HG03095 (cell line): ENCODE measurements around the gene UBA5.

ENCODE experiments used
- ATAC-seq: cut with Tn5 transposase; IDR thresholded peaks from one replicate; pipeline ENCODE4 v1.9.1; 2021; ENCODE audit warnings: moderate library complexity; ENCODE audit not compliant: unreplicated experiment

The UBA5 gene

DNA sequence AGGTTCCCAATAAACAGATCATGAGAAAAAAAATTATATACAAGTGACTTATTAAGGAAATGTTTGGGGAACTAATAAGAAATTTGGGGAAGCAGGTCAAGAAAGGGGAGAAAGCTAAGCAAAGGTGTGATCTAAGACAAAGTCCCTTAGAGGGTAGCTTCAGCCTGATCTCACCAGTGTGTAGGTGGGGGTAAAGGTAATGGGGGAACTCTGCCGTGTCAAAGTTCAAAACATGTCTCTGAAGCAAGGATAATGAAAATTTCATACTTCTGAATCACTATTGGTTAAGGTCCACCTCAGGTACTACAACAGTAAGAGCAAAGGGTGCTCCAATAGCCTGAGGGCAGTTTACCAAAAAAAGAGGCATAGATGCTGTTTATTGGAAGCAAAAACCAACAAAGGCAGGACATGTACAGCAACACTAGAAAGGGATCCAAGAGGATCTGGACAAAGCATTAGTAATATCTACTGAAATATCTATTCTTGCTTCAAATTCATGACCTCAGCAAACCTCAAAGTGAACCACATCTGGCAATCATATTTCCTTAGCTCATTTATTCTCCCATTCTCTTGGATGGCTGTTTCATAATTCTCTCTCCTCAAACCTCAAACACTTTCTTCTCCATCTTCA is 7.4 kb upstream of the UBA5 start:
- no peak for ATAC-seq

GRCh38 chr3:132654190-132654589 is 5.9 kb upstream of the UBA5 start:
- no peak for ATAC-seq

- no peak for ATAC-seq
These were observed 5.4 kb upstream of the UBA5 start for GRCh38 chr3:132654721-132655120.

DNA sequence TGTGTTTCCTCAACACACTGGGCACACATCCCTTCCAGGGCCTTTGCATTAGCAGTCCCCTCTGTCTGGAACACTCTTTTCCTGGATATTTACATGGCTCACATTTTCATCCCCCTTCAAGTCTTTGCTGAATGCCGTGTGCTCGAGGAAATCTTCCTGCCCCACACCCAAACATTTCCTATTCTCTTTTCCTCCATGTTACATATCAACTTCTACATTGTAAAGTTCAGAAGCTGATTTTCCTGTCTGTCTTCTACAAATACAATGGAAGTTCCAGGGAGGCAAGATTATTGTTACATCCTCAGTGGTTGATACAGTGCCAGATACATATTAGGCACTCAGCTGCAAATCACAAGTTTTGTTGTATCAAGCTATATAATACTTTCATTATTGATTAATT is 4.7 kb upstream of the UBA5 start:
- no peak for ATAC-seq

GRCh38 chr3:132657869-132658747 is 2.0 kb upstream of the UBA5 start:
- no peak for ATAC-seq

GRCh38 chr3:132659000-132659364 is 1.1 kb upstream of the UBA5 start:
- ATAC-seq = no peak

DNA sequence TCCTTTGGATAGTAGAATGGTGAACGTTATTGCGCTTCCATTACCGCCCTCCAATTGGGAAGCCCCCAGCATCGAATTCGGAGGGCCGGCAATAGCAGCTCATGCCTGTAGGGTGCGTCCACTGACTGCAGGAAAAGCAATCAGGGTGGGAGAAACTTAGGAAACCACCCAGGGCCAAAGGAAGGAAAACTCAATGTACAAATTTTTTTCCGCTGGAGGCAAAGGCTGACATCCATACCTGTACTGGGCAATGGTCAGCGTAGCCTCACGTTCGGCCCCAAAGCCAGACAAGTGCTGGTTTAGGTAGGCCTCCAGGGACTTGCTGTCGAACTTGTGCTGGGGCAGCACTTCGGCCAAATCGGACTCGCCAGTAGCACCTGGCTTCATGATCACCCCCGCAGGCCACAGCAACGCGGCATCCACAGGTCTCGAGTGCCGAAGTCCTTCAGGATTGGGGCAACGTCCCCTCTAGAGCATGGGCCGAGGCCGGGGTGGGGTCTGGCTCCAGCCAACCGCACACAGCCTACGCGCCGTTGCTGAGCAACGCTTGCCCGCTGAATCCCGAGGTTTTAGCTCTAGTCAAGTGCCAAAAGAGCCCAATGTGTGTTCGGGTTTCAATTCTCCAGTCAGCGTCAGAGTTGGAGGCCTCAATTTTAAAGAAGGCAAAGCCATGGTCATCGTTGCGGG is 621 bp upstream of the UBA5 start, which contains the start of gene ACAD11:
TSS of gene ACAD11 (minus strand) at position 445 of the 687 bp plus-strand sequence. CDS start at position 387, 58 bp downstream.
- peak; percentile 50 for ATAC-seq

DNA sequence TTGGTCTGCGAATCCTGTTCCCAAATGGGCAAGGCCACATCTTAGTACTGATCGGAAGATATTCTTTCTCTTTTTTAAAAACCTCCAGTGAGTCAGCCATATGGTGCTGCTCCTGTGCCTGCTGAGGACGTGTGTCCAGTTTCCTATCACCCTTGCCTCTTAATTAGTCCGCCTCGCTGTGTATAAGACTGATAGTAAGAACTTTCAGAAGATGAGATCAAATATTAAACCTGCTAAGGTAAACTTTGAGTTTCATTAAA is 612 bp downstream of the UBA5 start:
- ATAC-seq = peak; percentile 7

DNA sequence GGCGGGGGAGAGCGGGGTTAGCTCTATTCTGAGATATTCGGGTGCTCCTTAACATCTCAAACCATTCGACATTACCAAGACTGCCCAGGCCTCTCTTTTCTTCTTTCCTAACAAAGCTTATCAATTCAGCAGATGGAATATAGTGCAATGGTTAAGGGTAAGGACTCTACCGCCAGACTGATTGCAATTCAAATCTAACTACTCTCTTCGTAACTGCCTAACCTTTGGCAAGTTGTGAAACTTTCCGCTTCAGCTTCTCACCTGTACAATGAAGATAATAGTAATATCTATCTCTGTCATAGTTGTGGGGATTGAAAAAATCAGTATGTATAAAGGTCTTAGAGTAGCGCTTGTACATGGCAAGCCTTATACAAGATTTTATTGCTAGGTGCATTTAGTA is 972 bp downstream of the UBA5 start:
- ATAC-seq = no peak

GRCh38 chr3:132662212-132662611 is 2.1 kb downstream of the UBA5 start:
- ATAC-seq = no peak

DNA sequence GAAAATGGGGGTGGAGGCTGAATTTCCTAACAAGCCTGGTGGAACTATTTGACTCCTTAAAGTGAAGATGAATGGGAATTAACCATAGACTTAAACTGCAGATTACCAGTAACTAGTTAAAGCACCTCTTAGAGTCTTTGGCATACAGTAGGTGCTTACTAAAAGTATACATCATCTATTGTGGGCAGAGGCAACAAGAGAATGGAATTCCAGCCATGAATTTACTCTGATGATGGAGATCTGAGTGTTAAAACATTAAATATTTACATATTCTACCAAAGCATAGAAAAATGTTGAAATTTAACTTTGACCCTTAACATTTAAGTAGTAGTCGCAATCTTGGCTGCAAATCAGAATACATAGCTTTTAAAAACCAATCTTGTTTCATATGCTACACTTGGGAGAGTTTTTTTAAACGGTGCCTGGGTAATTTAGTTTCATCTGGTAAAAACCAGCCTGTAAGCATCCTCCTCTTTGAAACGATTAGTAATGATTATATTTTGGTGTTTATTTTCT is 5.2 kb downstream of the UBA5 start:
- ATAC-seq = no peak

GRCh38 chr3:132669256-132669777 is 9.2 kb downstream of the UBA5 start:
- ATAC-seq = no peak

GRCh38 chr3:132675408-132675807 is 15.3 kb downstream of the UBA5 start:
- ATAC-seq = no peak

- no peak for ATAC-seq
These were observed 19.8 kb downstream of the UBA5 start for GRCh38 chr3:132679911-132680310.

- no peak for ATAC-seq
These were observed 21.3 kb downstream of the UBA5 start for GRCh38 chr3:132681421-132681820.

GRCh38 chr3:132682201-132682600 is 22.1 kb downstream of the UBA5 start:
- no peak for ATAC-seq

GRCh38 chr3:132690040-132690439 is 29.9 kb downstream of the UBA5 start:
- no peak for ATAC-seq

- ATAC-seq = no peak
These were observed 34.9 kb downstream of the UBA5 start for GRCh38 chr3:132694991-132695390.

- no peak for ATAC-seq
These were observed 35.3 kb downstream of the UBA5 start for GRCh38 chr3:132695422-132695821.

GRCh38 chr3:132703733-132704132 is 43.6 kb downstream of the UBA5 start:
- no peak for ATAC-seq

DNA sequence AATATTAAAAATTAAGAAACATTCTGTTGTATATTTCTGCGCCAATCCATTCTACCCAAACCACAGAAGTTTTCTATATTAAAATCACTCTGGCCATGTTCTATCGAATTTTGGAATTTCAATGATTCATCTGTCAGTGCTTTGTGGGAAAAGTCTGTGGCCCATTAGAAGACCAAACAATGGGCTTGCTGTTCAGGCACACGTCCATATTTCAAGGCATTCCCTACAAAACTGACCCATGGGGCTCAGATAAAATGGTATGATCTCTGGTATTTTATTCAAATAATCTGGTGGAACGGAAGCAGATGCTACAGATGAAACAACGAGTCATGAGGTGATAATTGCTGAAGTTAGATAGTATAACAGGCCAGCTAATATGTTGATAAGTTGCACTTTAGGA is 49.6 kb downstream of the UBA5 start:
- ATAC-seq = no peak

DNA sequence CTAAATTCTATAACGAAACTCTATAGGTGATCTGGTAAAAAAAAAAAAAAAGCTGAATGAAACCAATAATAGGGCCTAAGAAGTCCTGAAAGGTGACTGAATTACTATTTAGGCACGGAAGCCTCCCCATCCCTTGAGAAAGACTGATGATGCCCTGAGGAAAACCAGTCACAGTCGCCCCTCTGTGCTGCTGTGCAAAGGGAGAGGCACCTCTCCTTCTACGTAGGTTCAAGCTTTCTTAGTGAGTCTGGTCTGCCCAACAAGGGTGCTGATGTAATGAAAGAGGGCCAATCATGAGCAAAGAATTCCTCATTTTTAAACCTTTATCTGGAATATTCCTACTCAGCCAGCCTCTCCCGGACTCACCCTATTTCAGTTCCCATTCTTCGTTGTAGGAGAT is 50.2 kb downstream of the UBA5 start:
- no peak for ATAC-seq
